Ramos (cell line): ENCODE measurements around the gene FMO5.

Experiments
- in situ Hi-C: fragments of 300-500 bp; cut with MboI; formaldehyde crosslinking; loops from one replicate; pipeline ENCODE4 v1.14.3; 2022; ENCODE audit warnings: low sequenced_read_pairs; ENCODE audit not compliant: unreplicated experiment

FMO5 gene, protein sequence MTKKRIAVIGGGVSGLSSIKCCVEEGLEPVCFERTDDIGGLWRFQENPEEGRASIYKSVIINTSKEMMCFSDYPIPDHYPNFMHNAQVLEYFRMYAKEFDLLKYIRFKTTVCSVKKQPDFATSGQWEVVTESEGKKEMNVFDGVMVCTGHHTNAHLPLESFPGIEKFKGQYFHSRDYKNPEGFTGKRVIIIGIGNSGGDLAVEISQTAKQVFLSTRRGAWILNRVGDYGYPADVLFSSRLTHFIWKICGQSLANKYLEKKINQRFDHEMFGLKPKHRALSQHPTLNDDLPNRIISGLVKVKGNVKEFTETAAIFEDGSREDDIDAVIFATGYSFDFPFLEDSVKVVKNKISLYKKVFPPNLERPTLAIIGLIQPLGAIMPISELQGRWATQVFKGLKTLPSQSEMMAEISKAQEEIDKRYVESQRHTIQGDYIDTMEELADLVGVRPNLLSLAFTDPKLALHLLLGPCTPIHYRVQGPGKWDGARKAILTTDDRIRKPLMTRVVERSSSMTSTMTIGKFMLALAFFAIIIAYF

DNA sequence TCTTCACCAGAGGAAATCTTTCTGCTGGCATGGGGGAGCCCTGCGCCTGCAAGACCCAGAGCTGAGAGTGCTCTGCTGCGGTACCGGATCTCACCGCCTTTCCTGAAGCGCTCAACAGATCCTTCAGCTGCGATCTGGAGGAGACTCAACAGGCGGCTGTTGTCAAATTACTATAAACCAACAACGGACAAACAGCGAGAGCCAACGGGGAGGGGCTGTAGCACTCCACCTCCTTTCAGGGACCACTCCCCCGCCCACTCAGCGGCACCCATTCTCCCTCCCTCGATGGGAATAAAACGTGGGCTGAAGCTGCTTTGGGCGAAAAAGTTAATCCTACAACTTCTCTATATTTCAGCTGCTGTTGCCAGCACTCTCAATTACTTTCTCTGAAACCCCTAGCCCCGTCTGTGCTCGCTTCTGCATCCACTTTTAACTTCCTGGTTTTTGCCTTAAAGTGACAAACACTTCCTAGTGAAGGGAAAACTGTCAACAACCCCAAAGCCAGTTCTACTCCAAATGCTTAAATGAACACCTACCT is at the start of gene FMO5:
FMO5 (minus strand) TSS at position 147 of the 538 bp plus-strand sequence. CDS start 310 bp downstream, outside the sequence.
- in situ Hi-C loops: no loop called here

DNA sequence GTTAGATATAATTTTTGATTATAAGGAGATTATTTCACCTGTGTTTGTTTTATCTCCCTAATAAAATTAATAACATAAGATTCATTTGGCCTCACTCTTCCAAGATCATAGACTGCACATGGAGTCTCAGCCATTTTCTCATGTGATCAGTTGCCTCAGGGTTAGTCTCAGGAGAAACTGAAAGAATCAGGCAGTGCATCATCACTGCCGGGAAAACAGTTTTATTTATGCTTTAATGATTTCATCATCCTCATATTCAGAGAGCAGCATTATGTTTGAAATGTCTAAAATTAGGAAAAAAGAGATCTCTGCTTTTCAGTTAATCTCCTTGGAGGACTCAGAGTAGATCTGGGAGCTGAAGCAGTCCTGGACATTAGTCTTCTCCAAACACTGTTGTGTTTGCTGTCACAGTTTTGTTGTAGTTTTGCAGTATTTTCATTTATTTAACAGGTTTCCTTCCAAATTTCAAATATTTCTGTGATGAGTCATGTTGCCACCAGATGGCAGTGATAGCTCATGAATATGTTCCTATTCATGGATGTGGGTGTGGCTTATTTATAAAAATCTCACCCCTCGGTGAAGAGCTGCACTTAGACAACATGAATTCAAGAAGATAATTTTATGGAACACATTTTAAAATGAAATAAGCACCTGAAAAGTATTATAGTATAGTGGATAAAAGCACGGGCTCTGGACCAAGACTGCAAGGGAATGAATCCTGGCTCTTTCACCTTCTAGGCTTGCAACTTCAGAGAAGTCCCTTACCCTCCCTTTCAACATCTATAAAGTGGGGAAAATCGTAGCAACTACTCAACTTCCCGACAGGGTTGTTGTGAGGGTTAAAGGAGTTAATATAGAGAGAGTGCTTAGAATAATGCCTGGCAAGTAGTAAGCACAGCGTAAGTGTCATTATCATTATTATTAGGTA is 48.5 kb upstream of the FMO5 start:
- in situ Hi-C loops: no loop called here

DNA sequence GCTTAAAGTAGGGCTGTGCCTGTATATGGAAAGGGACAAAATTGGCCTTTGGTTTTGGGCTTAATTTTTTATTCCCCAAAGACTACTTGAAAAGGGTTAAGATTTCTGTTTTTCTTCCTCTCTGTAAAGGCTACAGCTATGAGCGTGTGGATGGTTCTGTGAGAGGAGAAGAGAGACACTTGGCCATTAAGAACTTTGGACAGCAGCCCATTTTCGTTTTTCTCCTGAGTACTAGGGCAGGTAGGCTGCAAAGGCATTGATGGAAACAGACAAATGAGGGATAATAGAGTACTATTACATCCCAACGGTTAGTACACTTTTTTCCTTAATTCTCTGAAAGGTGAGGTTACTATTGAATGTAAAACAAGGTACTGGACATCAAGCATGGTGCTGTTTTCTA is 46.9 kb upstream of the FMO5 start:
- in situ Hi-C loops: no loop called here

DNA sequence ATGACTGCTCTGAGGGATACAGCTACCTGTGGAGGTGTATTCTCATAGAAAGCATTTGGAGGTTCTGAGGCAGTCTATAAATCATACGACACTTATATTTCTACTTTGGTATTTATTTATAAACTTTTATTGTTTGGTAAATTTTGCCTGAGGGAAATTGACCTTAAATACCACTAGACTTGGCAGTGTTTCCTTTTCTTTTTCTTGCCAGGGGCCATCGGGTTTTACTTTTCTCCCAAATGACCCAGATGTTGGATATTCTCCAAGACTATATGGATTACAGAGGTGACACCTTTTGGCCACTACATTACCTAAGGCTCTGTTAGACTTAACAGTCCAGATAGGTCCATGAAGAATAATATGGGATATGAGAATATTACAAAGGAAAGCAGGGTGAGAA is 45.6 kb upstream of the FMO5 start:
- in situ Hi-C loops: no loop called here

DNA sequence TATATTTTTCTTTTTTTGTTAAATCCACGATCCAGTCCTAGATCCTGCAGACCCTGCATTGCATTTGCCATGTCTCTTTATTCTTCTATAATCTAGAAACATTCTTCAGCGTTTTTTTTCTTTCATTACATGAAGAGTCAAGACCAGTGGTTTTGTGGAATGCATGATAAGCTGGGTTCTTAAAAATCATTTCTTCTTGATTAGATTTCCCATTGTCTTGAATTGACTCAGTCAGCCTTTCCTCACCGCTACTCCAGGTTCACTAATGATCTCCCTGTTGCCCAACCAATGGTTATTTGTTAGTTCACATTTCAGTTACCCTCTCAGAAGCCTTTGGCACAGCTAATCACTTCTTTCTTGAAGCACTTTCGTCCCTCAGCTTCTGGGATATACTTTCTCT is 42.6 kb upstream of the FMO5 start:
- in situ Hi-C loops: no loop called here

DNA sequence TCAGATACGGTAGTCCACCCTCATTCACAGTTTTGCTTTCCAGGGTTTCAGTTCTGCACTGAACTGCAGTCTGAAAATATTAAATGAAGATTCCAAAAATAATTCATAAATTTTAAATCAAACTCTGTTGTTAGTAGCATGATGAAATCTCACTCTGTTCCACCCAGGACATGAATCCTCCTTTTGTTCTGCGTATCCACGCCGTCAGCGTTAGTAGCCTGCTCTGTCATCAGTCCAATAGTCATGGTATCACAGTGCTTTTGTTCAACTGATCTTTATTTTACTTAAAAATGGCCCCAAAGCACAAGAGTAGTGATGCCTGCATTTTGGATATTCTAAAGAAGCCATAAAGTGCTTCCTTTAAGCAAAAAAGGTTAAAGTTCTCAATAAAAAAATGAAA is 41.2 kb upstream of the FMO5 start:
- in situ Hi-C loops: no loop called here

DNA sequence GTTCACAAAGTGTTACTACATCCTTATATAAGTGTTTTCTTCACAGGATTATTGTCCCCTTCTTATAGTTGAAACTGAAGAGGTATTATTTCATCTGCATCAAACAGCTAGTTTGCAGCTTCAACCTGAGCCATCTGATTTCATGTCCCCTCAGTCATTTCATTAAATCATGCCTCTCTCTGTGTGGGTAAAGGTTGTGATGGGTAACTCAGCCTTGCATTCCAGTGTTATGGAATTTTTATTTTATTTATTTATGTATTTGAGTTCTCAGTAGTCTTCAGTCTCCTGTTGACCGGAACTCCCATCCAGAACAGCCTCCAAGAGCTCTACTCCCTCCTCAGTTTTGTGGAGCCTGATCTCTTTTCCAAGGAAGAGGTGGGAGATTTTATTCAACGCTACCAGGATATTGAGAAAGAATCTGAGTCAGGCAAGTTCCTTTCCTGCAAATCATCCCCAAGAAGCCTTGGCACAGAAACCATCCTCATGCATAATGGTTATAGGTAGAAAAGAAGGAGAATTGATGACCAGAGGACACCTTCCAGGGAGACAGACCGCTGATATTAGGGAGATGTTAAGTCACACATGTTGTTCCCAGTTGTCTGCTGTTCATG is 39.1 kb upstream of the FMO5 start:
- in situ Hi-C loops: no loop called here

DNA sequence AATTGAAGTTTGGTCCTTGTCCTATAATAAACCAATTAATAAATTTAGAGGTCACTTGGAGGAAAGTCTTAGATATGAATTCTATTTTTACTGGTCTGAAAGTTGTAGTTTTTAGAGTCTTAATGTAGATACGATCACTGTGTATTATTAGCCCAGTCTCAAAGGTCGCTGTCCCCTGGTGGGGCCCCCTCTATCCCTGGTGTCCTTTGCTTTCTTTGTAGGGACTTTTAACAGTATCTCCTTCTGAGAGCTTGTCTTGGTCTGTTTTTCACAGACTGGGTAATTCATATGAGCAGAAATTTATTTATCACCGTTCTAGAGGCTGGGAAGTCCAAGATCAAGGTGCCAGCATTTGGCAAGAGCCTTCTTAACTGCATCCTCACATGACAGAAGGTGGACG is 35.8 kb upstream of the FMO5 start:
- in situ Hi-C loops: no loop called here

DNA sequence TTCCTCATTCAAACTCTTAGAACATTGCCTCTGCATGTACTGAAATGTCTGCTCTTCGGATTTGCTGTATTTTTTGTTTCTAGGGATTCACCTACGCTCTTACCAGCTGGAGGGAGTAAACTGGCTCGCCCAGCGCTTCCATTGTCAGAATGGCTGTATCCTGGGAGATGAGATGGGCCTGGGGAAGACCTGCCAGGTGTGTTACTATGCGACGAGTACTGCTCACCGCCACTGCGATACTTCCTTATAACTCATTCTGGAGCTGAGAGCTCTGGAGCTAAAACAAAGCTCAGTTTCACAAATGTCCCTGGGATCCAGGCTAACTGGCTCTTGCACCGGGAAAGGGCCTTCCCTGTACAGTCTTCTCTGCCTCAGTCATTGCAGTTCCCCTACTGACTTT is 27.4 kb upstream of the FMO5 start:
- in situ Hi-C loops: no loop called here

DNA sequence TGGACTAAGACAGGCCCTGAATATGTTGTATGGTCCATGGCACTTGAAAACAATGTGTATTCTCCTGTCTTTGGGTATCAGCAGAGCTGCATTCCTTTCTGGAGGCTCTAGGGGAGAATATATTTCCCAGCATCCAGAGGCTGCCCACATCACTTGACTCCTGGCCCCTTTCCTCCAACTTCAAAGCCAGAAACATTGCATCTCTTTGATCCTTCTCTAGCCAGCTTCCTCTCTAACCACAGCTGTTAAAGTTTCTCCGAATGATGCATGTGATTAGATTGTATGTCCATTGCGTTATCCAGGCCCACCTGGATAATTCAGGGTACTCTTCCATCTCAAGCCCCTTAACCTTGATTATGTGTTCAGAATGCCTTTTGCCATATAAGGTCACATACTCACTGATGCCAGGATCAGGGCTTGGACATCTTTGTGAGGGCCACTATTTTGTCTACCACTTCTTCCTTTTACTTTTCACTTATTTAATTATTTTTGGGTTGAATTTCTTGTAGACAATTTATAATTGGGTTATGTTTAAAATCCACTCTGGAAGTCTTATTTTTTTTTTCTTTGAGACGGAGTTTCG is 22.6 kb upstream of the FMO5 start:
- in situ Hi-C loops: no loop called here

DNA sequence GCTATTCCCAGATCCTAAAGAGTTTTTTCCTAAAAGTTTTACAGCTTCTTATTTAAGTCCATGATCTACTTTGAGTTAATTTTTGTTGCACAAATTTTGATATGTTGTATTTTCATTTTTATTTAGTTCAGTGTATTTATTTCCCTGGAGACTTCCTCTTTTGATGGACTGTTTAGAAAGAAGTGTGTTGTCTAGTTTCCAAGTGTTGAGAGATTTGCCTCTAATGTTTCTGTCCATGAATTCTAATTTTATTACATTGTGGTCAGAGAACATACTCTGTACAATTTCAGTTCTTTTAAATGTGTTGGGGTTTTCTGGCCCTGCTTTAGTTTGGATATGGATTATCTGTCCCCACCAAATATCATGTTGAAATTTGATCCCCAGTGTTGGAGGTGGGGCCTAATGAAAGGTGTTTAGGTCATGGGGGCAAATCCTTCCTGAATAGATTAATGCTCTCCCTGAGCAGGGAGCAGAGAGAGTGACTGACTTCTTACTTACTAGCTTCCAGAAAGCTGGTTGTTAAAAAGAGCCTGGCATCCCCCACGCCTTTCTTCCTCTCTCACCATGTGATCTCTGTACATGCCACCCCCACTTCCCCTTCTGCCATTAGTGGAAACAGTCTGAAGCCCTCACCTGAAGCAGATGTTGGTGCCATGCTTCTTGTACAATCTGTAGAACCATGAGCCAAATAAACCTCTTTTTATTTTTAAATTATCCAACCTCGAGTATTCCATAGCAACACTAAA is 21.9 kb upstream of the FMO5 start:
- in situ Hi-C loops: no loop called here

DNA sequence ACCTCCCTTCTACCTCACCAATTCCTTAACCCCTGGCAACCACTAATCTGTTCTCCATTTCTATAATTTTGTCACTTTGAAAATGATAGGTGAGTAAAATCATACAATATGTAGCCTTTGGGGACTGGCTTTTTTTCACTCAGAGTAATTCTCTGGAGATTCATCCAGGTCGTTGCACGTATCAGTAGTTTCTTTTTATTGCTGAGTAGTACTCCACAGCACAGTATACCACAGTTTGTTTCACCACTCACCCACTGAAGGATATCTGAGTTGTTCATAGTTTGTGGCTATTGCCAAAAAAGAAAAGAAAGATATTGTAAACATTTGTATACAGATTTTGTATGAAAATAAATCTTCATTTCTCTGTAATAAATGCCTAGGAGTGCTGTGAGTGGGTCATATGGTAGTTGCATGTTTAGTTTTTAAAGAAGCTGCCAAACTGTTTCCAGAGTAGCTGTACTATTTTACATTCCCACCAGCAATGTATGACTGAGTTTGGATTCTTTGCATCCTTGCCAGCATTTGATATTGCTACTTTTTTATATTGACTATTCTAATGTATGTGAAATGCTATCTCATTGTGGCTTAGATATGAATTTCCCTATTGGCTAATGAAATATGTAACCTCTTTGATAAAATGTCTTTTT is 21.0 kb upstream of the FMO5 start:
- in situ Hi-C loops: no loop called here

DNA sequence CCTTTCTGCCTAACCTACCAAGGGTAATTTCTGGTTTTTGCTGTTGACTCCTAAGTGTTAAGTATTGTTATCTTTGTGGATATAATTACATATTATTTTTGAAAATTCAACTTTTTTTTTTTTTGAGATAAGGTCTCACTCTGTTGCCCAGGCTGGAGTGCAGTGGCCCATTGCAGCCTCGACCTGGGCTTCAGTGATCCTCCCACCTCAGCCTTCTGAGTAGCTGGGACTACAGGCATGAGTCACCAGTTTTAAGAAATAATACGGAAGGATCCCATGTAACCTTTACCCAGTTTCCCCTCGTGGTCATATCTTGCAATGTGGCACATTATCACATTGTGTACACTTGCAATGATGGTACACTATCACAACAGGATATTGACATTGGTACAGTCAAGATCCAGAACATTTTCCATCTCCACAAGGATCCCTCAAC is 20.5 kb upstream of the FMO5 start:
- in situ Hi-C loops: no loop called here

DNA sequence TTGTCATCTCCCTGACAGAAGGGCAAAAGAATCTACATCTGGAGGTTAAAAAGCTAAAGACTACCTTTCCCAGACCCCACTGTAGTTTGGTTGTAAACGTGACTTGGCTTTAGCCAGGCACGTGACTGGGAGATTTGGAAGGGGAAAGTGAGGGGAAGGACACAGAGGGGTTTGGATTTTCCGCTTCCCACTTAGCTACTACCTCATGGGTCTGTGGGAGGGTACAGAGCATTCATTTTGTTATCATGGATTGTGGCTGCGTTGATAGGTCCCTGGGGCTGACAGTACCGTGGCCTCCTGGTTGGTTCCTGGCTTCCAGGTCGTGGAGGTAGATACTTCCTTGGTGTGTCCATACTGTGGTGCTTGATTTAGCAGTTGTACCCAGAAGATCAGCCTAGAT is 20.0 kb upstream of the FMO5 start:
- in situ Hi-C loops: no loop called here

DNA sequence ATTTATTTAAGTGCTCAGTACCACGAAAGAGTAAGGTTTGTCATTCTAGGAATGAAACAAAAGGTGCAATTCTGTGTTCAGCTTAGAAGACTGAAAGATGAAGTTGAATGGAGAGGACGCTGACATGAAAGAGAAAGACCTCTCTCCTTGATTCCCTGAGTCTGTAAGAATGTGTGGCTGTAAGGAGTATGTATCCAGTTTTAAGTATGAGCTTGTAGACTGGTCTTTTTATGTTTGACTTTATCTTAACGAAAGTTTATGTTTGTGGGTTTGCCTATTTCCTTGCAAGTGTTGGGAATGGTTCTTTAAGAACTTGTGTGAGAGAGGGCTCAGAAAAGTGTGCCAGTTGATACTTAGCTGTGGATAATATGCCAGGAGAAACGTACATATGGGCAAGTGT is 18.7 kb upstream of the FMO5 start:
- in situ Hi-C loops: no loop called here

DNA sequence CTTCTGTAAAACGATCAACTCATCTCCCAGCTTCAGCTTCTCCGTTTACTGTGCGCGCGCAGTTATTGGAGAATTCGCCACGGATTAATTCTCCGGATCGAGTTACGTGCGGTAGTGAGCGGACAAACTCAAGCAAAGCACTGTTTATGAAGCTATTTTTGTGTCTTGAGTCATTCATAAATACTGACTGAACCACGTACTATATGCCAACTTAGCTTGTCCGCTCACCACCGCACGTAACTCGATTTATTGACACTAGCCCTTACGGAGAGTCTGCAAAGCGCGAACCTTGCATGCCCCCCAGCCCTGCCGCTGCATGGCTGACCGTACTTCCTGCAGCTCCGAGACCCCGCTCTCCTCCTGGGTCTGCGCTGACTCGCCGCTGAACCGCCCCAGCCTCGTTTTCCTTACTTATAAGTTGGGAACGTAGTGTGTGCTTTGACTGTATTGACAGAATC is 18.1 kb upstream of the FMO5 start:
- in situ Hi-C loops: no loop called here

DNA sequence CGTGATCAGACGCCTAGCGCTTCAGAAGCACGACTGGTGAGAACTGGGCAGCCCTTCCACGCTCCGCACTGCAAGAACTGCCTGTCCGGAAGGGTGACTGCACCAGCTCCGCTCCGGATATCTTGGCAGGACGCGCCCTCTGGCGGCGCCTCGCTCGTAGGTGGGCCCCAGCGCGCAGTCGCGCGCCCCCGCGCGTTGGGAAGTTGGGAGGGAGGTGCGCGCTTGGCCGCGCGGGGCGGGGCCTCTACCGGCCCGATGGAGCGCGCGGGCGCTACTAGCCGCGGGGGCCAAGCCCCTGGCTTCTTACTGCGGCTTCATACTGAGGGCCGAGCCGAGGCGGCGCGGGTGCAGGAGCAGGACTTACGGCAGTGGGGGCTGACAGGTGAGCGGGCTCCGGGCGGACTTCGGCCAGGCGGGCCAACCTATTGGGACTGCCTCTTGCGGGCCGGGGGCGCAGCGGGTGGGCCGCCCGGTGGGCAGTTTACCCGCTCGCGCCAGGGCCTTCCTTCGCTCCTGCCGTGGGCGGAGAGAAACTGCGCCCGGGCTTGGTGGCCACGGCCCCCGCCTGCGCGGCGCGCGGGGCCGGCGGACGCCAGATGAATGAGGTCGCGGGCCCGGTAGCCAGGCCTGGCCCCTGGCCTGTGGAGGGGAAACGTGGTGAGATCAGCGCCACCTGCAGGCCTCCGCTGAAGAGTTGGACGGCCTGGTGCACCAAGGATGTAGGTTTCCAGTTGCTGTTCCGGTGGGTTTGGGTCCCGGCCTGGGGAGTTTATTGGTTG is 17.5 kb upstream of the FMO5 start, which contains the start of gene CHD1L:
CHD1L (plus strand) TSS at position 236 of the 779 bp plus-strand sequence; CDS start at position 256, 20 bp downstream.
- in situ Hi-C loops: no loop called here

DNA sequence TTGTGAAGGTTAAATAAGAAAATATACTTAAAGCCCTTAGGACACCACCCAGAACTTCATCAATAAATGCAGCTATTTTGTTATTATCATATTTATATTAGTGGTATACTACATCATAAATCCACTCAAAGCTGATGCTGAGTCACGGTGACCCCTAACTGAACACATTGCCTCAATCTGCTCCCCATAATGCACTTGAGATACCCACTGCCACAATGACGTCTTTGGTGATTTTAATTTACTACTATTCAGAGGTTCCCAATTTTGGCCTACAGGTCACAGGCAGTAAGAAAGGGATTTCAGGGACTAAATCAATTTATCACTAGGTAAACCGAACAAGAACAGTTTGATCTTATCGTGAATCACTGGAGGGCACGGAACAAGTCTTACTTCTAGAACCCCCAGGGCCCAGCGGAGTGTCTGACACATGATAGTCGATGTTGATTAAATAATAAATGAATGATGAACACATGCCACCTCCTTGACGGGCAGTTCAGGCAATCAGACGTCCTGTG is 16.9 kb upstream of the FMO5 start:
- in situ Hi-C loops: no loop called here
